MCF 10A (cell line): Measurements from ENCODE around the gene MED15. TPM values are rescaled to one million over a fixed set of nuclear protein-coding genes. Genes with fewer than 3 reads are reported as not detected.

Experiments used
- BruUV-seq: library from RNA; stranded (reverse); fragments of 400-500 nt; replicated peaks from 2 replicates; lab custom pipeline; 2021; lab: Mats Ljungman, UMichigan
- CTCF ChIA-PET: fragments of 300-600 bp; sonication (Branson Sonifier 250); formaldehyde crosslinking; extraction: SDS; loops from one replicate; lab custom pipeline; 2021; ENCODE audit warnings: antibody characterized with exemption, inconsistent platforms; lab: Yijun Ruan, JAX
- POLR2A ChIA-PET: fragments of 300-600, 350-650 bp; sonication (Branson Sonifier 250); formaldehyde crosslinking; extraction: SDS; loops from one replicate; lab custom pipeline; 2020; ENCODE audit warnings: antibody characterized with exemption, inconsistent platforms; lab: Yijun Ruan, JAX
- DNase-seq: peaks from one replicate; pipeline ENCODE4 v3.0.0-alpha.2; 2018; ENCODE audit not compliant: unreplicated experiment
- H3K27ac Mint-ChIP-seq: one replicate; pipeline ENCODE4 v1.8.0; 2022; ENCODE audit warnings: mild to moderate bottlenecking, low read depth, mixed read lengths; ENCODE audit not compliant: unreplicated experiment
- H3K27me3 Mint-ChIP-seq: one replicate; pipeline ENCODE4 v1.8.0; 2022; ENCODE audit warnings: mixed read lengths; ENCODE audit not compliant: insufficient read depth, unreplicated experiment
- H3K36me3 Mint-ChIP-seq: one replicate; pipeline ENCODE4 v1.8.0; 2022; ENCODE audit warnings: mild to moderate bottlenecking, moderate library complexity, mixed read lengths; ENCODE audit not compliant: insufficient read depth, unreplicated experiment
- H3K4me1 Mint-ChIP-seq: one replicate; pipeline ENCODE4 v1.8.0; 2022; ENCODE audit warnings: mixed read lengths; ENCODE audit not compliant: insufficient read depth, unreplicated experiment
- H3K4me3 Mint-ChIP-seq: one replicate; pipeline ENCODE4 v1.8.0; 2022; ENCODE audit warnings: mild to moderate bottlenecking, moderate library complexity, mixed read lengths; ENCODE audit not compliant: unreplicated experiment
- H3K9me3 Mint-ChIP-seq: one replicate; pipeline ENCODE4 v1.8.0; 2022; ENCODE audit warnings: mixed read lengths; ENCODE audit not compliant: unreplicated experiment
- CTCF ChIP-seq: fragments of 200-600 bp; IDR thresholded peaks from one replicate; pipeline ENCODE4 v1.8.0; 2022; ENCODE audit warnings: antibody characterized with exemption, mild to moderate bottlenecking; ENCODE audit not compliant: unreplicated experiment
- intact Hi-C: fragments of 100-400 bp; cut with micrococcal nuclease; formaldehyde crosslinking; loops from 2 replicates; pipeline ENCODE4 v1.14.1; 2022
- total RNA-seq: library from RNA; stranded (reverse); gene quantifications from 2 replicates; pipeline ENCODE4 v1.2.3, GENCODE V29; 2022

Gene MED15
- total RNA-seq, 1 experiment from 2014 or later: 122 TPM

- no peak for DNase-seq
- intact Hi-C loops: no loop called here
- H3K36me3 Mint-ChIP-seq: peaks cover 45% of the 10 kb centered on the region
- TF ChIP-seq CTCF: no peak
- H3K4me3 Mint-ChIP-seq: no peak overlapping the region
- peaks cover 9% of the 10 kb centered on the region for H3K4me1 Mint-ChIP-seq
- H3K27ac Mint-ChIP-seq: no peak overlapping the region
- BruUV-seq: TSS peak; percentile 60
- ChIA-PET POLR2A (no interaction called here), CTCF (interaction anchor here (0.7 kb wide), 1 partner anchor 18 kb away, joined by 3 read pairs; no protein-coding TSS in a partner anchor)
- no peaks in the 10 kb centered on the region for H3K9me3 Mint-ChIP-seq
- no peaks in the 10 kb centered on the region for H3K27me3 Mint-ChIP-seq
These were observed 80.0 kb downstream of the MED15 start for GRCh38 chr22:20587206-20587958.

GRCh38 chr22:20588092-20588842, 80.9 kb downstream of the MED15 start:
- H3K4me3 Mint-ChIP-seq: no peak overlapping the region
- no peaks in the 10 kb centered on the region for H3K9me3 Mint-ChIP-seq
- H3K36me3 Mint-ChIP-seq: peaks cover 36% of the 10 kb centered on the region
- BruUV-seq: no TSS peak
- peaks cover 9% of the 10 kb centered on the region for H3K4me1 Mint-ChIP-seq
- no peak overlapping the region for H3K27ac Mint-ChIP-seq
- no peak for TF ChIP-seq CTCF
- ChIA-PET CTCF (interaction anchor here (0.6 to 0.8 kb wide), 2 partner anchors 11 to 33 kb away, joined by 3 to 4 read pairs; no protein-coding TSS in a partner anchor), POLR2A (no interaction called here)
- intact Hi-C loops: no loop called here
- no peaks in the 10 kb centered on the region for H3K27me3 Mint-ChIP-seq
- DNase-seq: no peak

GRCh38 chr22:20588843-20589581, 81.6 kb downstream of the MED15 start:
- Mint-ChIP-seq H3K36me3 (peaks cover 30% of the 10 kb centered on the region), H3K4me1 (peaks cover 9% of the 10 kb centered on the region), H3K9me3 (no peaks in the 10 kb centered on the region), H3K4me3 (no peak overlapping the region), H3K27me3 (peaks cover 6% of the 10 kb centered on the region), H3K27ac (no peak overlapping the region)
- intact Hi-C loops: no loop called here
- DNase-seq: no peak
- CTCF ChIA-PET: interaction anchor here (0.5 to 0.8 kb wide), 3 partner anchors 12 to 116 kb away, joined by 3 to 4 read pairs (median 4); no protein-coding TSS in a partner anchor
- no TSS peak for BruUV-seq
- no peak for TF ChIP-seq CTCF
- POLR2A ChIA-PET: no interaction called here
